DMS53 (cell line): Measurements from ENCODE around the gene ZNF438.

Experiments used
- DNase-seq: peaks from one replicate; lab custom pipeline; 2025; lab: John Stamatoyannopoulos, UW

Gene ZNF438

GRCh38 chr10:30877111-30877510 is 154.6 kb downstream of the ZNF438 start:
- no peak for DNase-seq

- no peak for DNase-seq
Measured at GRCh38 chr10:30873411-30873810, 158.3 kb downstream of the ZNF438 start.

- DNase-seq: no peak
Measured at GRCh38 chr10:30870896-30871295, 160.8 kb downstream of the ZNF438 start.

- DNase-seq: no peak
Measured at GRCh38 chr10:30869566-30869965, 162.1 kb downstream of the ZNF438 start.

GRCh38 chr10:30868611-30869010 is 163.1 kb downstream of the ZNF438 start:
- no peak for DNase-seq

- DNase-seq: no peak
Measured at GRCh38 chr10:30866896-30867295, 164.8 kb downstream of the ZNF438 start.

GRCh38 chr10:30865141-30865926 is 166.3 kb downstream of the ZNF438 start:
- no peak for DNase-seq

DNA sequence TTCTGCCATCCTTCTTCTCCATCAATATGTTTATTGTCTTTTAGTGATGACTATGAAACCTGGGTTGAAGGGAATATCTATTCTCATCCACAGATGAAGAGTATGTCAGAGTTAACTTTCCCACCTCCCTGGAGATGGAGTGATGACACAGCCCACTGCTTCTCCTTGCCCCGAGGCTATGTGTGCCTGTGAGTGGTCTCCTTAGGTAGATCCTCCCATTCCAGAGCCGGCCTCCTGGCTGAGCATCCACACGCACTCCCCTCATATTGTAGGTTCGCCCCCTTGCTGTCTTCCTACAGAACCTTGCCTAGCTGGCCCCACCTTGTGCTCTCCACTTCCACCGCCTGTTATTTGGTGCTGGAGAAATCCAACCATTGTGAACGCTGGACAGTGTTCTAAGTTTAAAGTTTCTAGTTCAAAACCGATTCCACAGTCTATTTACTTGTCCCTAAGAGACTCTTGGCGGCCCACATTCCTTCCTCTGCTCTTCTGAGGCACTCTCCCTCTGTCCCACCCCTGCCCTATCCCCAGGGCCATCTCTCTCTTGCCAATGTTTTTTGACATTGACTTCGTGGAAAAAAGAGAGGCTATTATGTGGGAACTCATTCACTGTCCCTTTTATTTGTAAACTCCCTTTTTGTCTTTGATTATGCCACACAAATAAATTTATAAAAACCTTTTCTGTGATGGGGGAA is 168.0 kb downstream of the ZNF438 start:
- no peak for DNase-seq

DNA sequence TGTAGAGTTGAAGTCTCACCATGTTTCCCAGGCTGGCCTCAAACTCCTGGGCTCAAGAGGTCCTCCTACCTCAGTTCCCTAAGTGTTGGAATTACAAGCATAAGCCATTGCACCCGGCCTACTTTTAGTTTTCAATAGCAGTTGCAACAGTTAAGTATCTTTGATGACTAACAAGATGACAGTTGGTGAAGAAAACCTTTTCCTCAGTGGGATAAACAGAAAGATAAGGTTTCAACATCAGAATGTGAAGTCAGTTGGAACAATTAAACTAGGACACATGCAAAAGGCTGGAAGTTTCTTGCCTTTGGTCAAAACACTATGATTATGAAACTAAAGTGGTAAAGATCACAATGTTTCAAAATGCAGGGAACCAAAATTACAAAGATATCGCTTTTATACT is 169.2 kb downstream of the ZNF438 start:
- no peak for DNase-seq

DNA sequence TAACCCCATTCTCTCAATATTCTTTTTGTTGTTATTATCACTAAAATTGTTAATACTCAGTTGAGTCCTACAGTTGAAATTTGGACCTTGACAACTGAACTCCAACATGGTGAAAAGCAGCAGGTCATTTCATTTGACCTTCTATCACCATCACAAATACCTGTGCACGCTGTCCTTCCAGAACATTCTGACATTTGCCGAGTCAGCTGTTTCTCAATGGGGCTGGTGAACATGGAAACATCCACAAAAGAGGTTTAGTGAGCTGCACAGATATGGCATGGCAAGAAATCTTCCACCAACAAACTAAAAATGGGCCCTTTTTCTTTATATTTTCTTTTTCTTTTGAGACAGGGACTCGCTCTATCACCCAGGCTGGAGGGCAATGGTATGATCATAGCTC is 169.7 kb downstream of the ZNF438 start:
- DNase-seq: no peak

DNA sequence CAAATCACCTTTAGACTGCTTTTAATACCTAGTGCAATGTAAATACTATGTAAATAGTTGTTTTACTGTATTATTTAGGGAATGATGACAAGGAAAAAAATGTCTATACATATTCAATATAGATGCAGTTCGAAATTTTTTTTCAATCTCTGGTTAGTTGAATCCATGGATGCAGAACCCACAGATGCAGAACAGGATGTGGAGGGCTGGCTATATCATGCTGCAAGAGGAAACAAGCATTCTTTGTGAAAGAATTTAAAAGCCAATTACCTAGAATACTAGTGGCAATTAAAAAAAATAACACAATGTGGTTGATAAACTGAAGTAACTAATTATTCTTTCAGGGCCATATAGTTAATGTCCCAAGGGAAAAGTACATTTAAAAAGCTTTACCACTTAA is 170.4 kb downstream of the ZNF438 start:
- DNase-seq: no peak

DNA sequence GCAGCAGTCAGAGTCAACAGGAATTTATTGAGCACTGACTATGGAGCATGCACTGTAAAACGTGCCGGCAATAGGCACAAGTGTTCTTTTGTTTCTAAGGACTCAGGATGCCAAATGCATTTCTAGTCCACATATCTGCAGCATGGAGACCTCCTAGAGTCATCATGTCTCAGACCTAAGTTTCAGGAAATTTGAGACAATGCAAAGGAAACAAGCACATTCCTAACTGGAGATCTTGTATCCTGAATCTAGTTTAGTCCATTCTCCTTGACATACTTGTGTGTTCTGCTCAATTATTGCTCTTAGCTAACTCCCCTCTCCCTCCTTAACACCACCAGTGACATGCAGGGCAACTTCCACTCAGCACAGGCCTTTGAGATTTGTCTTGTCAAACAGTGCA is 173.2 kb downstream of the ZNF438 start:
- no peak for DNase-seq

GRCh38 chr10:30857803-30858202 is 173.9 kb downstream of the ZNF438 start:
- DNase-seq: no peak

GRCh38 chr10:30855131-30855530 is 176.5 kb downstream of the ZNF438 start:
- DNase-seq: no peak

- DNase-seq: no peak
Measured at GRCh38 chr10:30854656-30855055, 177.0 kb downstream of the ZNF438 start.

DNA sequence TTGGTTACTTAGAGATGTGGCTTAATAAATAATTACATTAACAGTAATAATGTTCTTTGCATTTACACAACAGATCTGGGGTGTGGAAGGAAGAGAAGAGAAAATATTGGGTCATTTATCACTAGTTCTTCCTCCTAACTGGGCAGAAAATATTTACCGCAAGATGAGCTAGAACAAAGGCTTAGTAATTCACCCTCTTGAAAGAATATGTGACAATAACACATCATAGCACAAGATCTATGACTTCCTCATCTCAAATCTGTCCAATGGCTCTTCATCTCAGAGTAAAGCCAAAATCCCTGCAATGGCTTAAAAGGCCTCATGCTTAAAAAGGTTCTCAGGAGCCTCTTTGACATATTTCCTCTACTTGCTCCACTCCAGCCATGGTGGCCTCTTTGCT is 178.6 kb downstream of the ZNF438 start:
- no peak for DNase-seq

DNA sequence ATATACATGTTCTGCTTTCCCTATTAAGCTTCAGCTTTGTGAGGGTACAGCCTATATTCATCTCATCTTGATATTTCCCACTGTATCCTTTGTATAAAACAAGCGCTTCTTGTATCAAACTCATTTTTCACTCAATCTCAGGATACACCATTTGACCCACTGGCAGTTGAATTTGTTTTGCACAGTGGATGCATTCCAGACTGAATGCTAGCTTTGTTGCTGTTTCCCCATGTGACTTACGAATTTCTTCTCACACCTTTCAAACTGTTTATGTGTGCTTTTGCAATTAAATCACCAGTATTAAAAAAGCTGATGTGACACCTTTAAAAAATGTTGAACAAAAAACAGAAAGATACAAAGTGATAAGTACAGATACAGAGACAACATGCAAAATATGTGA is 180.9 kb downstream of the ZNF438 start:
- no peak for DNase-seq

GRCh38 chr10:30849231-30850035 is 182.2 kb downstream of the ZNF438 start:
- no peak for DNase-seq

DNA sequence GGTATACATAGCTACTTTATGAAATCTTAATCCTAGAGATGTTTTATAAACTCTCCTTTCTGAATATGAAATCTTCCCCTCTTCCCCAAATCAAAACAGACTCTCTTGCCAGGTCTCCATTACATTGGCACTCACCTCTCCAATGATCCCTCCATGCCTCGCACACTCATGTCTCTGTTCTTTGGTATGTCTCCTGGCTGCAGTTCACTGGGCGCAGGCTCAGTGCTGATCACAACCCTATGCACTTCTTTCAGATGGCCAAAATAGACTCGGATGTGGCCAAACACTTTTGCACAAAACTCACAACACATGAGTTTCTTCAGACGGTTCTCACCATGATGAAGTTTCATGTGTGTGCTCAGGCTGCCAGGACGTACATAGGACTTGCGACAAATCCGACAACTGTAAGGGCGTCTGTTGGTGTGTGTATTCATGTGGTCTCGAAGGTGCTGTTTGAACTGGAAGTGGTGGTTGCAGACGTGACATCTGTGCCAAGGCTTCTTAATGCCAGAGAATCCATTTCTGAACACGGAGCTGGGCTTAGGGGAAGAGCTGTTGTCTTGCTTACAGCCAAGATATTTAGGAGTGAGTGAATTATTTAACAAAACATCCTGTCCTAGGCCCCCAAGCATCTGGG is 183.2 kb downstream of the ZNF438 start:
- DNase-seq: no peak

- DNase-seq: no peak
Measured at GRCh38 chr10:30847642-30848041, 184.0 kb downstream of the ZNF438 start.

- no peak for DNase-seq
Measured at GRCh38 chr10:30847199-30847598, 184.5 kb downstream of the ZNF438 start.

GRCh38 chr10:30846710-30847109 is 185.0 kb downstream of the ZNF438 start:
- no peak for DNase-seq
